ENCODE results near the gene VTI1A. TPM values are rescaled to one million over a fixed set of nuclear protein-coding genes. Genes with fewer than 3 reads are reported as not detected.
"Not testable (repeated sequence)": the region's sequence is repeated elsewhere in the genome, so short reads cannot be mapped to it uniquely, and the experiment has no call there.

The VTI1A gene
- total RNA-seq, 2 donors from 2014 or later, result 21.0 to 29.6 TPM

DNA sequence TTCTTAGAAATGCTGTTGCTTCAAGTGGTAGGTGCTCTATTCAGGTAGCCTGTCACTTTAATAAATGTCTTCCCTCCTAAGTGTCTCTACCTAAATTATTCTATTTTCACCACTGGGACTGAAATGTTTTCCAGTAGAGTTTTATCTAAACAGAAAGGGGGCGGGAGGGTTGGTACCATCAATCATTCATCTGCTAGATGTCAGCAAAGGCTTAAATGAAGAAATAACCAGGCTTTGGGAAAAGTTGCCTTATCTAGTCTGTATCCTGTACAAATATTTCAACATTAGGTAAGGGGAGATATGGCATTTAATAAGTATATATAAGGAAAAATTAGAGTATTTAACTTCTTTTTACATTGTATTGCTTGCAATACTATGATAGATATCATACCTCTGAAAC is 51.8 kb downstream of the VTI1A start:
- H3K27ac ChIP-seq, result no peak overlapping the region
- no peak overlapping the region for H3K4me3 ChIP-seq
- no peaks in the 10 kb centered on the region for H3K9me3 ChIP-seq
- no peak for DNase-seq (ENCODE audit: low spot score)
- no peaks in the 10 kb centered on the region for H3K4me1 ChIP-seq
- no peaks in the 10 kb centered on the region for H3K36me3 ChIP-seq
- TF ChIP-seq, protein P1, sequence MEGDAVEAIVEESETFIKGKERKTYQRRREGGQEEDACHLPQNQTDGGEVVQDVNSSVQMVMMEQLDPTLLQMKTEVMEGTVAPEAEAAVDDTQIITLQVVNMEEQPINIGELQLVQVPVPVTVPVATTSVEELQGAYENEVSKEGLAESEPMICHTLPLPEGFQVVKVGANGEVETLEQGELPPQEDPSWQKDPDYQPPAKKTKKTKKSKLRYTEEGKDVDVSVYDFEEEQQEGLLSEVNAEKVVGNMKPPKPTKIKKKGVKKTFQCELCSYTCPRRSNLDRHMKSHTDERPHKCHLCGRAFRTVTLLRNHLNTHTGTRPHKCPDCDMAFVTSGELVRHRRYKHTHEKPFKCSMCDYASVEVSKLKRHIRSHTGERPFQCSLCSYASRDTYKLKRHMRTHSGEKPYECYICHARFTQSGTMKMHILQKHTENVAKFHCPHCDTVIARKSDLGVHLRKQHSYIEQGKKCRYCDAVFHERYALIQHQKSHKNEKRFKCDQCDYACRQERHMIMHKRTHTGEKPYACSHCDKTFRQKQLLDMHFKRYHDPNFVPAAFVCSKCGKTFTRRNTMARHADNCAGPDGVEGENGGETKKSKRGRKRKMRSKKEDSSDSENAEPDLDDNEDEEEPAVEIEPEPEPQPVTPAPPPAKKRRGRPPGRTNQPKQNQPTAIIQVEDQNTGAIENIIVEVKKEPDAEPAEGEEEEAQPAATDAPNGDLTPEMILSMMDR (IDR thresholded peaks at IDR 0.05), result no peak
- H3K27me3 ChIP-seq, result no peaks in the 10 kb centered on the region

GRCh38 chr10:112499985-112500384 is 53.0 kb downstream of the VTI1A start:
- H3K4me1 ChIP-seq; H3K4me3 ChIP-seq; H3K9me3 ChIP-seq; H3K36me3 ChIP-seq; H3K27me3 ChIP-seq; H3K27ac ChIP-seq; DNase-seq (ENCODE audit: low spot score): not testable (repeated sequence)

DNA sequence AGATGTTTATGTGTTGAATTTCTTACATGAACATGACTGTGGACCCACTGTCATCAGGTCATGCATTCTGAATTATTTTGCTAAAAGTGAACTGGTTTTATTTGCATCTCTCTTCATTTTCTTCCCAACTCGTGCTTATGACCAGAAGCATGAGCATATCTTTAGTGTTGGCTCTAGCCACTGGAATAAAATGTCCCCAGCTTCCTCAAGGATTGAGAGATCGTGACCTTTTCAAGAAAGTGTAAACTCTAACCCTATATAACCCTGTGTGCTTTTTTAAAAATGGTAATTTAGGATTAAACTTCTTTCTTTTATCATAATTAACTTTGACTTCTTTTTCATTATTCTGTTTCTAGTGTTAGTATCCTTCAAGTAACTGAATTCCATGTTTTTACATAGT is 55.5 kb downstream of the VTI1A start:
- Histone ChIP-seq H3K27me3 (no peaks in the 10 kb centered on the region), H3K4me1 (peaks cover 0 to under 1% of the 10 kb centered on the region in 2 donors), H3K36me3 (no peaks in the 10 kb centered on the region), H3K4me3 (no peak overlapping the region), H3K27ac (no peak overlapping the region), H3K9me3 (no peaks in the 10 kb centered on the region)
- TF ChIP-seq, protein P1 (IDR thresholded peaks at IDR 0.05), result no peak
- no peak for DNase-seq (ENCODE audit: low spot score)

DNA sequence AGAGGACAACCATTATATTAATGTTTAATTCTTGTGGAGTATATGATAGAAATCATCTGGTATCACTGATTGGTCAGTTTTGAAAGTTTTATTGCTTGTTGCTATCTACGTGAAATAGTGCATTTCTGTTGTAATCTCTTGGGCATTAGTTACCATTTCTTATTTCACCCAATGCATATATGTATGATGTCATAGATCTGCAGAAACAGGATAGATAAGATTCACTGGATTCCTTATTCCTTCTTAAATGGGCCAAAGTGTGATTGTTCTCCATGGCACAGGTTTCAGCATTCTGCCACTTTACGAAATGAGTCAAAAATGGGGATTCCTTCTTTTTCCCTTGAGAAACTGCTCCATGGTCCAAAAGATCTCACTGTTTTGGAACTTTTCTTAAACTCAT is 56.6 kb downstream of the VTI1A start:
- Histone ChIP-seq H3K4me3 (no peak overlapping the region), H3K4me1 (peaks cover 0 to 12% of the 10 kb centered on the region in 2 donors), H3K36me3 (no peaks in the 10 kb centered on the region), H3K9me3 (no peaks in the 10 kb centered on the region), H3K27me3 (no peaks in the 10 kb centered on the region), H3K27ac (no peak overlapping the region)
- TF ChIP-seq, protein P1 (IDR thresholded peaks at IDR 0.05), result no peak
- no peak for DNase-seq (ENCODE audit: low spot score)

GRCh38 chr10:112507046-112507445 is 60.0 kb downstream of the VTI1A start:
- Histone ChIP-seq H3K27me3 (no peaks in the 10 kb centered on the region), H3K4me1 (peaks cover 0 to 12% of the 10 kb centered on the region in 2 donors), H3K27ac (no peak overlapping the region), H3K4me3 (no peak overlapping the region), H3K9me3 (no peaks in the 10 kb centered on the region), H3K36me3 (no peaks in the 10 kb centered on the region)
- TF ChIP-seq, protein P1 (IDR thresholded peaks at IDR 0.05), result no peak
- no peak for DNase-seq (ENCODE audit: low spot score)

DNA sequence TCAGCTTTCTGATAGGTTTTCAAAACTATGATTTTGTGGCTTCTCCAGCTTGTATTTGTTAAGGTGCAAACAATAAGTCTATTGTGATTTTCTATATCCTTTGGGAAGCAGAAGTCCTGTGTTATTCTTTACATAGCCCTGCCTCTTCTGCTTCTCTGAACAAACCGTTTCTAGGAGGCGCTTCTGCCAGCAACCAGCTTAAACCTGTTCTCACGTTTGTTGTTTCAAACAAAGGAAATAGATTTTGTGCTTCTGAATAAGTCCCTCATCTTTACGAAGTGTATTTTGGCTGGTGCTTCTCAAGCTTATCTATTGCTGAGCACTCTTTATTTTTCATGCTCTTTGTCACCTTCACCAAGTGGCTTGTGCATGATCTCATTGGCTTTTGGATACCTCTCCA is 61.0 kb downstream of the VTI1A start:
- Histone ChIP-seq H3K9me3 (no peaks in the 10 kb centered on the region), H3K4me3 (no peak overlapping the region), H3K36me3 (no peaks in the 10 kb centered on the region), H3K4me1 (peaks cover 0 to 12% of the 10 kb centered on the region in 2 donors), H3K27ac (no peak overlapping the region), H3K27me3 (no peaks in the 10 kb centered on the region)
- DNase-seq (ENCODE audit: low spot score), result no peak
- TF ChIP-seq, protein P1 (IDR thresholded peaks at IDR 0.05), result no peak

Measured in right atrium auricular region (tissue), 2 donors.